GM21576 (cell line): ENCODE results near the gene MMP8.
"Not testable (repeated sequence)": the region's sequence is repeated elsewhere in the genome, so short reads cannot be mapped to it uniquely, and the experiment has no call there.

ENCODE experiments used
- ATAC-seq: cut with Tn5 transposase; IDR thresholded peaks from one replicate; pipeline ENCODE4 v1.9.1; 2021; ENCODE audit warnings: mild to moderate bottlenecking, moderate library complexity; ENCODE audit not compliant: unreplicated experiment

MMP8 gene

DNA sequence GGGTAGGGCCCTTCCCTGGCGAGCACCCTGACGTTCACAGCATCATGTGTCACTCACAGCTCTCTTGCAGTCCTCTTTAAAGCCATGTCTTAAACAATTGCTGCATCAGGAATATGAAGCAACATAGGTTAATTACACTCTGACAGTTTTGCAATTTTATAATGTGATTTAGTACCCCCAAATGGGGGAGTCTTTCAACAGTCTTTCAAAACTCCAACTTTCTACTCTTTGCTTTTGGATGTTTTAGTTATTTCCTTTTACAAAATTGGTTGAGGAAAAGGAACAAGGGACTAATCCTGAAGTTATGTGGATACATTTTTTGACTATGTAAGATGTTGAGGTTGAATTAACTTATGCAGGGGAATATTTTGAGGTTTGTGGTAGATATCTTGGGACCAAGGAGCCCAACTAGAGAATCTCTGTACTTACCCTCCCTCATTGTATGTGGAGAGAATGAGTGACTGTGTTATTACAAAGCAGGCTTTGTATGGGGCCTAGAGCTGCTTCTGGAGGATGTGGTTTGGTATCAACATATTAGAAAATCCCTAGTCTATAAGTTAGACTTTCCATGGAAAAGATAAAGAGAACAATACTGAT is at the start of gene MMP8:
MMP8 (minus strand) TSS at position 51 of the 597 bp plus-strand sequence. CDS start 99 bp downstream, outside the sequence.
- no peak for ATAC-seq

DNA sequence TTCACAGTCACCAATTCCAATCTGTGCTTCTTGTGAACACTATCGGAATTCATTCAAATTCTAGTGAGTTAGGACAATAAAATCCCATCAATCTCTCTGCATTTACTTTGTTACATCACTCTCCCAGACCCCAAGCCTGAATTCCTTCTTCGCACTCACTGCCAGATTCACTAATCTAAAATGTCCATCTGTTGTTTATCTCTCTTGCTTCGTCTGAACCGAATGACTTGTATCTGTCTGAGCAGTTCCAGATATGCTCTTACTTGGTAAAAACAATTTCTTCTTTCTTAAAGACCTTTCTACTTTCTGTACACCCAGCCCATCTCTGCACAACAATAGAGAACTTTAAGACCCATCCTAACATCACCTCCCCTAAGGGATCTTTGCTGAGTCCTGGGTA is 48.6 kb upstream of the MMP8 start:
- ATAC-seq = no peak

DNA sequence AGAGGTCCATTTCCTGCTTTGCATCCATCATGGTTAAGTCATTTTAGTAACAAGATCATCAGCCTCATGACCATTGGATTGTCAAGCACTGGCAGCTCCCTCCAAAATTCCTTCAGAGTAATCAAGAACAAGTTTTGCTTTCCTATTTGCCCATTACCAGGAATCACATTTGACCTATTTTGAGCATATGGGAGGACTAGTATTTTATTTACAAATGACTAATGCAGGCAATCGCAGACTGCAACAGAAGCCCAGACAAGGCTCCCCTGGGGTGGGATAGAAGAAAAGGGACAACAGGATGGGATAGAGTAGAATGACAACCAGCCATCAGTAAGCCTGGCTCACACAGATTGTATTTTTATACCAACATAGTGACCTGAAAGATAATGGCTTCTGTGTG is 46.6 kb upstream of the MMP8 start:
- no peak for ATAC-seq

DNA sequence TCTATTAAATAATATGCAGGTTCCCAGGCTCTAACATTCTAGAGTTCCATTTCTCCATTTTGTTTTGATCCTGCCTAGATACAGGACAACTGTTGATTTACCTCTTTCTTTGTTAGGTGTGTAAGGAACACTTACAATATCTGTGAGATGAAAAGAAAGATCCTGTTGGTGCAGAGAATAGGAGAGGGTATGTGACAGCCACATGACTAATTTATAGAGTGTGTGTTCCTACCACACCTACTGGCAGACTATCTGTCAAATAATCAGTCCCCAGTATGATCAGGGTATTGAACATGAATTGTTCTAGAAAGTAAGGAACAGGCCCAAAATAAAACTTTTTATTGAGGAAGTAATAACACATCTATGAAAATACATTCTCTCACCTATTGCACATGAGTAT is 45.4 kb upstream of the MMP8 start:
- ATAC-seq = no peak

DNA sequence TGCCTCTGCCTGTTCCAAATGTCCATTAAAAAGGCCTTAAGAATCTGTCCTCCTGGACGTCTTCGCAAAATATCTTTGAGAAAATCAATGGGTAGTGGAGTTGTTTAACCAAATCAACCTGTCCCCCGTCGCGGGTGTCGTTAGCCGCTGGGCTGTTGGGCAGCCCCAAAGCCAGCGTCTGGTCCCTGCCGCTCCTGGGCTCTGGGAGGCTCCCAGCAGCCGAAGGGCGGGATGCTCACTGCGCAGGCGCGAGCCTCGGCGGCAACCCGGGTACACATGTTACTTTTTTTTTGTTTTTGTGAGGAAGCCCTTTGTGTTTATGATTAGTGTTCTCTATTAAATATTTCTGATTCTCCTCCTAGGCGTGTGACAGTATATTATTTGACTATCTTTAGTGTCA is 43.0 kb upstream of the MMP8 start:
- no peak for ATAC-seq

DNA sequence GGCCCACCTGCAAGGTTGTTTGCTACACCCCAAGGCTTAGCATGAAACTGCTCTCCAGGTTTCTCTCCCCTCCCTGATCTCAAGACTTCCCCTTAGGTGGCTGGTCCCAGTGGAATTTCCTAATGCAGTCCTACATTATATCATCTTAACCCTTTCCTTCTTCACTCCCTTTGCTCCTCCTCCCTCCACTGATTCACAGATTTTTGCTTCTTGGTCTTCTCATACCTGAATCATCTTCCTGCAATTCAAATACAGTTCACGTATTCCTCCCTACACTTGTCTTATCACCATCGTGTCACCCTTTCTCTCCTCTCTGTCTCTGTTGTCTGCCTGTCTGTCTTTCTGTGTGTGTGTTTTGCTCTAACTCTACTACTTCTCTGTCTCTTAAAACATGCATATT is 38.7 kb upstream of the MMP8 start:
- ATAC-seq = no peak

GRCh38 chr11:102762361-102762767 is 37.6 kb upstream of the MMP8 start:
- ATAC-seq = no peak

GRCh38 chr11:102761646-102762238 is 37.0 kb upstream of the MMP8 start:
- ATAC-seq = no peak

DNA sequence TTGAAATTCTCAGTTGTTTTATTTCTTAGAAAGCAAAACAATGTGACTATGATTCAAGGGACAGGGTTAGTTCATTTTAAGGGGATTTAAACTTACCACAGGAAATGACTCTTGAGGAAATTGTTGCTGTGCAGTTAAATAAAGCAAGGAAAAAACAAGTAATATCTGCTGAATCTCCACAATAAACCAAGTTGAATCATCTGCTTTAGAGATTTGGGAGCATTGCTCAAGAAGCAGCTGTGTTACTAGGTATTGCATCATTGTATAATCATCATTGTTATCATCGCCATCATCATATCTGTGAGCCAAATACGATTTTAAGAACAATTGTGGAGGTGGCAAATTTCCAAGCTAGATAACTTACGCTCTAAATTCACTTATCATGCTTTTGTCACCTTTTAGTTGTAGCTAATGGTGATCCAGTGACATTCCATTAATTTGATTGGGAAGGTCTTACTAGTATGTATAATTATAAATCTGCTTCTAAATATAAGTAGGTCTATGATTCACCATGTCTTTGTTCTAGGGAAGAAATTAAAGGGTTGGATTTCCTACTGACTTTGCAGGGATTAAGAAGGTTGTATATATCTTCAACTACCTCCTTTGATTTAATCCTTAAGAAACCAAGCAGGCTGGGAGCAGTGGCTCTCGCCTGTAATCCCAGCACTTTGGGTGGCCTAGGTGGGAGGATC is 35.7 kb upstream of the MMP8 start:
- no peak for ATAC-seq

GRCh38 chr11:102757823-102758549 is 33.2 kb upstream of the MMP8 start:
- ATAC-seq = no peak

DNA sequence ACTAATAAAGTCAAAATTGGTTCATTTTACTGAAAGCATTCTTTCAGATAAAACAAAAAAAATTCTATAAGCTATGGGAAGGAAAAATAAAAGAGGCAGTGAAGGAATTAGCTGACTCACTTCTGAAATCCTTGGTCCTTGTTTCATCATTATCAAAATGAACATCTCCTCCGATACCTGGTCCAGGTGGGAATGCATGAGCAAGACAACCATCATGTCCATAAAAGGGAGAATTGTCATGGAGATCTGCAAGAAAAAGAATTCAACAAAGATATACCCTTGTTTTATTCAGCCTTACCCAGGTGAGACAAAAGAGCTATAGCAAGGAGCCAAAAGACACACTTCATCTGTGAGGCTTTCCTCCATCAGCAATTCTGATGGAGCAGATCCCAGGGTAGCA is 28.5 kb upstream of the MMP8 start:
- no peak for ATAC-seq

DNA sequence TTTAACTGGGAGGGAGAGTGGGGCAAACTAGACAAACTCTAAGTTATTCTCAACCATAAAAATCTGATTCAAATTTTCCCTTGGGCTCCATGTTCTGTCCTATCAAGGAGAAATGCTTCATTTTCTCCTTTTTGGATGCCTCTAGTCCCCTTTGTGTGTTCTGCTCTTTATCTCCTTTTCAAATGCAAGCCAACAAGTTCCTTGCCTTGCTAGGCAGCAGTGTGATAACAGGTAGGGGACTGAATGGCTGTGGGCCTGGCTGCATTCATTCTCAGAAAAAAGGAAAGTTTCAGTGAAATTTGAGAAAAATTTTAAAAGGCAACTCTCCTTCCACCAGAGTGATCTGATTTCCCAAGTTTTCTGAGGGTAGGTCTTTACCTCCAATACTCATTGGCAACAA is 26.9 kb upstream of the MMP8 start:
- no peak for ATAC-seq

DNA sequence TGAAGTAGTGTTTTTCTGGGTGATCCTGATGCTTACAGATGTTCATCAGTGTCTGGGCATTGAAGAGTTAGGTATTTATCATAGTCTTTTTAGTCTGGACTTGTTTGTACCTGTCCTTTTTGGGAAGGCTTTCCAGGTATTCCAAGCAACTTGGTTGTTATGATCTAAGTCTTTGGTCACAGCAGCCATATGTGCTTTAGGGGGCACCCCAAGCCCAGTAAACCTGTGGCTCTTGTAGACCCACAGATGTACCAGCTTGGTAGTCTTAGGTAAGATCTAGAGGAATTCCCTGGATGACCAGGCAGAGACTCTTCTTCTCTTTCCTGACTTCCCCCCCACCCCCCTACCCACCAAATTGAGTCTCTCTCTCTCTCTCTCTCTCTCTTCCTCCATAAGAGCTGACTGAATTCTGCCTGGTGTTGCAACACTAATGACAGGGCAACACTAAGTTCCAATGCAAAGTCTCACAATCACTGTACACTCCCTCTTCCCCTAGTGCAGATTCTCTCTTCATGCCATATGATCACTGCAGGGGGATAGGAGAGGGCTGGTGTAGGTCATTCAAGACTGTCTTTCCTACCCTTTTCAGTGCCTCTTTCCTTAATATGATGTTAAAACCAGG is 24.5 kb upstream of the MMP8 start:
- no peak for ATAC-seq

GRCh38 chr11:102746746-102747578 is 22.2 kb upstream of the MMP8 start:
- ATAC-seq = not testable (repeated sequence)

DNA sequence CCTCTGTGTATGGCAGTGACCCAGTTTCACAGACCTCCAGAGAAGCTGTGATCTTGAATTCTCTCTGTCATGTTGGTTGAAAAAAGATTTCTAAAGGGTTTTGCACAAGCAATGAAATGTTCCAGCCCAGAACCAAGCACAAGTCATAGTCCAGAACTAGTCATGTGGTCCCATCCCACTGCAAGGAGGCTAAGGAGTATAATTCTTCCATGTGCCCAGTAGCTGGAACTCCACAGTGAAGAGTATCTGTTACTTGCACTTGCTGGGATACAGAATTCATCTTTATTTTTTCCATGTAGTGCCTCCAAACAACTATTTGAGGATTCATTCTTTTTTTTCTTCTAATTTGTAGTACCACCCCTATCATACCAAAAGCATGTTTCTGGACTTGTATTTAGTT is 9.9 kb upstream of the MMP8 start:
- no peak for ATAC-seq

GRCh38 chr11:102733232-102733875 is 8.6 kb upstream of the MMP8 start:
- peak; percentile 90 for ATAC-seq

DNA sequence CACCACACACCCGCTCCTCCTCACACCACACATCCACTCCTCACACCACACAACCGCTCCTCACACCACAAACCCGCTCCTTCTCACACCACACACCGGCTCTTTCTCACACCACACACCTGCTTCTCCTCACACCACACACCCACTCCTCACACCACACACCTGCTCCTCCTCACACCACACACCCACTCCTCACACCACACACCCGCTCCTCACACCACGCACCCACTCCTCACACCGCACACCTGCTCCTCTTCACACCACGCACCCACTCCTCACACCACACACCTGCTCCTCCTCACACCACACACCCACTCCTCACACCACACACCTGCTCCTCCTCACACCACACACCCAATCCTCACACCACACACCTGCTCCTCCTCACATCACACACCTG is 6.2 kb upstream of the MMP8 start:
- ATAC-seq = not testable (repeated sequence)

DNA sequence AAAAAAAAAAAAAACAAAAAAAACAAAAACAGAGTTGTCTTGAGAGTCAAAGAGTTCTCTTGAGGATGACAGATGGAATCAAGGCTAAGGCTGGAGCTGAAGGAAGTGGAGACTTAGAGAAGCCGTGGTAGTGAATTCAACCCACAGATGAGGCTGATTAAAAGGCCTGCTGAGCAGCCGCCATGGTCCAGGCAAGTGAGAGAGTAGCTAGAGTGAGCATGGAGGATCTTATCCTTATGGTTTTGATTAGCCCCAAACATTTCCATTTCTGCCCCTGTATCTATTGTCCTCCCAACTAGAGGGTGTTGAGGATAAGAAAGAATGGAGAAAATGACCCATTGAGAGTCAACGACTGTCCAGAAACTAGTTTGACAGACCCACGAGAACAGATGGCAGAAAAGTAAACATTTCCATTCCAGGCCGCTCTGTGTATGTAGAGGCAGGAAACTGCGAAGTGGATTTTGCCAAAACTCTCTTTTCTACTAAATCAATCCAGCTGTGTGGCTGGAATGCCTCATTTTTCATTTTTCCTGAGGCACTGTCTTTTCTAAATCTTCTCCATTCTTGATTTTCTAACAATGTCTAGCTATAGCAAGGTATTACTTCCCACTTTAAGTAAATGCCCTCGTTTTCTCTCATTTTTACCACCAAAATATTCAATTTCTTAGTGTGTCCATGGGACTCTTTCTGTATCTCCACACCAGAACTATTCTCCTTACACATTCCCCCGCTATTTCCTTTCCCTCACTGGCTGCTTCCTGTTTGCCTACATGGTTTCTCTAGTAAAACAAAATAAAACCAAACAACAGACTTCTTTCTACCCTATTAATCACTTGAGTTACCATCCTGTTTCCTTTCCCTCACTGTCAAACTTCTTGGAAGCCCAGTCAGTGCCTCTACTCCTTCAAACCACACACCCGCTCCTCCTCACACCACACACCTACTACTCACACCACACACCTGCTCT is 5.4 kb upstream of the MMP8 start:
- no peak for ATAC-seq

DNA sequence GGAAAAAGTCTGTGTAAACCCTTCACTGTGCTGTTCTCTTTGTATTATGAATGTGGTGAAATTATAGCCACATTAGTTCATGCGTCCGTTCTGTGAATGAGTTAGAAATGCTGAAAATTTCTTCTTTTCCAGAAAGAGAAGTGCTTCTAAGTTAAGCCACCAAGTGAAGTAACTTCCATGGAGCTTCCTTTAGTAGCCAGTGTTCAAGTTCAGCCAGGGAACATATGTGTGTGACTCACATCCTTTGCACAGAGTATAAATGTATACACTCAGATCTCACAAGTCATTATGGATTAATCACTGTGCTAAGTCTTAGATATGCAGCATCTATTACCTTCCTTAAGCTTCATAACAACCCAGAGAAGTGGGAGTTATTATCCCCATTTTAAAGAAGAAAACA is 3.1 kb upstream of the MMP8 start:
- no peak for ATAC-seq
